DMS153 (cell line): ENCODE results near the gene KCNT2.

Experiments
- DNase-seq: peaks from one replicate; lab custom pipeline; 2025; lab: John Stamatoyannopoulos, UW

Gene KCNT2

DNA sequence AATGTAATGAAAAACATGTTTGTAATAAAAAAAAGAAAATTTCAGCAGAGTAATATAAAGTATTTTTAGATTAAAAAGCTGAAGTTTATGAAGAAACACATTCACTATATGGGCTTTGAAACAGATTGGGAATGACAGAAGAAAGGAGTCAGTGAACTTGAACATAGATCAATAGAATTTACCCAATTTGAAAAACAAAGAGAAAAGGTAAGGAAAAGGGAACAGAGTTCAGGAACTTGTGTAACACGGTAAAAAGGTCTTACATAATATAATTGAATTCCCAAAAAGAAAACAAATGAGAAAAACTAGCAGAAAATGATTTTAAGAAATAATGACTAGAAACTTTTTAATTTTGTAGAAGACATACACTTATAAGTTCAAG lies 206.8 kb downstream of the KCNT2 start:
- no peak for DNase-seq

DNA sequence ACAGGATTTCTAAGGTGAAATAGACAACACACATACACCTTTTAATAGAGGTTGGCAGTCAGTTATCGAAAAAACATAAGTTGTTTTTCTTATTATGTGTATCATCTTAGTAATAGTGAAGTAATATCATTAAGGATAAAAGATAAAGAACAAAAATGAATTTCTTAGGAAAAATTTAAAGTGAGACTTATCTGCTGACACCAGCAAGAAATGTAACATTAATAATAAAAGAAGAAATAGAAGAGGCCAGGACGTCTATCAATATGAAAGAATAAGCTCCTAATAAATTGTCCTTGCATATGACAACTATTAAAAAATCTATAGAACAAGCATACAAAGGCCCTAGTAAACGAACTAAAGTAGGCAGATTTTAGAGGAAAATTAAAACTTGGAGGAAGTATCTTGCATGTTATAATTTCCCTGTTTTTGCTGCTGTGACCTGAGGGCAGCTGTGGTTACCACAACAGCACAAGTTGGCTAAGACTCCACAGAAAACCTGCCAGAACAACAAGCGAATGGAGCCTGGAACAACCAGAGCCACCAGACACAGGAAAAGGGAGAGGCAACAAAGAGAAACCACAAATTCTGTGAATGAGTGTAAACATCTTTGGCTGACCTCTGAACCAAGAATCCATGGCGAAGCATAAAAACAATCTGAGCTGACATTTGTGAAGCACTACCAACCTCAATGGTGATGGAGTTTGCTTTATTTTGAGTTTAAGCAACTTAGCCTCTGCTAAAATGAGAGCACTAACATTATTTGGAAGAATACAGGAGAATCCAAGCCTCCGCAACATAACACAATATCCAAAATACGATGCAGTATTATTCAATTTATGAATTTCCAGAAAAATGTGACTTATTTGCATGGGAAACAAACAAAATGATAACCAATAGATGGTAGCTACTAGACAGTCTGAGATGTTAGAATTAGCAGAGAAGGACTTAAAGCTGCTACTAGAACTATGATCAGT lies 207.5 kb downstream of the KCNT2 start:
- peak; percentile 75 for DNase-seq

DNA sequence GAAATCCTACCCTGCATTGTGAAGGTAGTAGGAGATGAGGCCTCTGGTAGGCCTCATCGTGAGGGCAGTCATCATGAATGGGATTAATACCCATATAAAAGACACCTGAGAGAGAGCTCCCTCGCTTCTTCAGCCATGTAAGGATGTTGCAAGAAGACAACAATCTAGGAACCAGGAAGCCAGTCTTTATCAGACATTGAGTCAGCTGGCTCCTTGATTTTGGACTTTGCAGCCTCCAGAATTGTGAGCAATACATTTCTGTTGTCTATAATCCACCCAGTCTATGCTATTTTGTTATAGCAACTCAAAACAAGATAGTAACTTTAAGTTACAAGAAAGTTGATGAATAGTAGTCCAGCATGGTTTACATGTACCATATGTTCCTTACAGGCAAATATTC lies 208.5 kb downstream of the KCNT2 start:
- DNase-seq, result no peak

DNA sequence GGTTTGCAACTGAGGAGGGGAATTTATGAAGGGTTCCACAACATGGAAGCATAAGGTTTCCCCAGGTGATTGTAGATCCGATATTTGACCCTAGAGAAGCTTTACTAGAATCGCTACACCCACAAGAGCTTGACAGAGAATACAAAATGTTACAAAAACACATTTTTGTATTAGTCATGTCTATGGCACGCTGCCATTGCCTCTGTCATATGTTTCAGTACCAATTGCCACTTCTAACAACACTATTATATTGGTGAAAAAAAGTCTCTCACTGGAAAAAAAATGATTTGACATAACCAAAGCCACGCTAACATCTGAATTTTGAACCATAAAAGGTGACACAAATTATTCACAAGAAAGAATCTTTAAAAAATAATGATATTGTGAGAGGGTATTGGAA lies 214.5 kb downstream of the KCNT2 start:
- no peak for DNase-seq

DNA sequence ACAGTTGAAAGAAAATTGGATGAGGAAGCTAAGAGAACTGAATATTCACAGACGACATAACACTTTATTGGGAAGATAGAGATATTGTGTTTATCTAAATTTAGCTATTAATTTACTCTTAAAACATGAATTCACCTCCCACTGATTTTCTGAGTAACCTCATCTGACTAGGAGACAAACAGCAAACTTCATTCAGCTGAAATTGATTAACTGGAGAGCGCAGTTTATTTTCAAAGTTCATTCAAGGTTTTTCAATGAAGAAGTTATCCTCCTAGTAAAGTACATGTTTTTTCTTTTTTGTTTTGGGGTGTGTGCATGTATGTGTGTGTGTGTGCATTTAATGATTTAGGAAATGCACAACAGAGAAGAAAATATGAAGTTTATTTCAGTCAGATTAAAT lies 215.0 kb downstream of the KCNT2 start:
- DNase-seq, result no peak

DNA sequence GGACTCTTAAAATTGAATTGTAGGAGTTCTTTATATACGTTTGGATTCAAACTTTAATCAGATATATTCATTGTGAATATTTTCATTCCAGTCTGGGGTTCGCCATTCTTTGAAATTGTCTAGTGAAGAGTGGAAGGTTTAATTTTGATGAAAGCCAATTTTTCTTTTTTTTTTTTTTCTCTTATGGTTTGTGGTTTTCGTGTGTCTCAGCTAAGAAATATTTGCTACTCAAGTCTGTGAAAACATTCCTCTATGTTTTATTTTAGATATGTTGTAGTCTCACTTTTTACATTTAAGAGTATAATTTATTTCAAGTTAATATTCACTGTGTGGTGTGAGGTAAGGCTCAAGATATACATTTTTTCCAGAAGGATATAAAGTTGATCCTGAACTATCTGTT lies 220.5 kb downstream of the KCNT2 start:
- no peak for DNase-seq

DNA sequence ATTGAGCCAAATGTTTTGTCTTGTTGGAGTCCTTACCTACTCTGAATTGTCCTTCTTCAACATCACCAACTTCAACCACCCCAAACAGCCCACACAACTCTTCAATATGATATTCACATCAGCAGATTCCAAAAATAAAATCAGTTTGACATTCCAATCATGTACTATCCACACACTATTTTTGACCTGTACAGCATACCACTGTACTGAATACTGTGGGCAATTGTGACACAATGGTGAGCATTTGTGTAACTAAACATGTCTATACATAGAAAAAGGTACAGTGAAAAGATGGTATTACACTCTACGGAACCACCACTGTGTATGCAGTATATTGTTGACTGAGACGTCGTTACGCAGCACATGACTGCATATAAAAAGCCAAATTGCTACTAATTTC lies 223.1 kb downstream of the KCNT2 start:
- DNase-seq, result no peak

DNA sequence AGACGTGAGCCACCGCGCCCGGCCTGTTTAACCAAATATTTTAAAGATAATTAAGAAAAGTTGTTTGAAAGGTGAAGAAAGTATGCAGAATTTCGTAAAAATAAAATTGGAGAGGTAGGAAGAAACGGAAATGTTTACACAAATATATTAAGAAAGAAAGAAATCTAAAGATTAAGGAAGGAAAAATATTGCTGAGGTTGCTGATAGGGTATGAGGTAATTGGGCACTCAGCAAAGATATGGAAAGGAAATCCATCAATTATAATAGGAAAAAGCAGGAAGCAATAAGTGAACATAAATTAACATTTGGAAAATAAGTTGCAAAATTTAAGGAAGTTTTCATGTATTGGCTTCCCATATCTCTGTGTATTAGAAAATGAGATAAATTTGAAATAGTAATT lies 225.9 kb downstream of the KCNT2 start:
- no peak for DNase-seq

DNA sequence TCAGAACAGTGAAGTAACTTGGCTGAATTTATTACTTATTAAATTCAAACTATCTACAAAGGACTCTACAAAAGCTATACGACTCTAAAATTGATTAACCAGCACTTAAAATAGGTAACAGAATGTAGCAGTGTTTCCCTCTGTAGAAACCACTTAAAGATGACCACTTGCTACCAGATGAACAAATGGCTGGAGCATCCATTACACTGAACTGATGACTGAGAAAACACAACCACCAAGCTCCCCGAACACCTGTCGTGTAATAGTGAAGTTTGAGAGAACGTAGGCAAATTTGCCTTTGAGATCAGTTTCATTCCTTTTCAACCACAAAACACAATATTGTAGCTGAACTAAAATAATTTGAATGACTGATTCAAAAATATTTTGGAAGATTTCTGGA lies 226.7 kb downstream of the KCNT2 start:
- DNase-seq, result no peak

DNA sequence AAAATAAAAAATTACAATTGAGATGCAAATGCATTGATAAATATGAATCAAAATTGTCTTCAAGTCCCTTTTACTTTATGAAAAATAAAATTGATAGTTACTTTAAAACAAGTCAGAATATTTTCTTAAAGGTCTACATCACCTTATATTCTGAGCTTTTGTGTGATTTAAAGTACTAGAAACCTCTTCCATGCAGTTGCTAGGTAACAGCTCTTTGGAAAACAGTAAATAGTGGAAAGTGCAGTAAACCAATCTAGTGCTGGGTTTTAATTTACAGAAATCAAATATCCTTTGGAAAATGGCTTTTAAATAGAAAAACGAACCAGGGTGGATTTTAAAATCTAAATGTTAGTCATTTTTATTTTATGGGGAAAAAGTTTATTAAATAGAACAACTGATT lies 227.9 kb downstream of the KCNT2 start:
- peak; percentile 71 for DNase-seq

DNA sequence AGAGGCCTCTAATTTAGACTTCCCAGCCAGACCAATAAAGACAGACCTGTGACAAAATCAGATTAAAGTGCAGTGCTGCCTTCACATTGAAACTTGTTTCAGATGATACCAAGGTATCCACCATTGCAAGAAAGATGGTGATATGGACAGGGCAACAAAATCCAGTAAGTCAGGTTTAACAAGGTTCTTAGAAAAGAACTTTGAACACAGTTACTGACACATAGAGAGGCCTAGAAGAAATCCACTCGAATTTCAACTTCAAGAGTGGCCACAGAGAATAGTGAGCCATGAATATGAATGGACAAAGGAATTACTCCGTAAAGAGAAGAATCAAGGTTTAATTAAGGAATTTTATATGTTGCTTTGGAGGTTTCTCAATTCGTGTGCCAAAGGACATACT lies 230.4 kb downstream of the KCNT2 start:
- no peak for DNase-seq

DNA sequence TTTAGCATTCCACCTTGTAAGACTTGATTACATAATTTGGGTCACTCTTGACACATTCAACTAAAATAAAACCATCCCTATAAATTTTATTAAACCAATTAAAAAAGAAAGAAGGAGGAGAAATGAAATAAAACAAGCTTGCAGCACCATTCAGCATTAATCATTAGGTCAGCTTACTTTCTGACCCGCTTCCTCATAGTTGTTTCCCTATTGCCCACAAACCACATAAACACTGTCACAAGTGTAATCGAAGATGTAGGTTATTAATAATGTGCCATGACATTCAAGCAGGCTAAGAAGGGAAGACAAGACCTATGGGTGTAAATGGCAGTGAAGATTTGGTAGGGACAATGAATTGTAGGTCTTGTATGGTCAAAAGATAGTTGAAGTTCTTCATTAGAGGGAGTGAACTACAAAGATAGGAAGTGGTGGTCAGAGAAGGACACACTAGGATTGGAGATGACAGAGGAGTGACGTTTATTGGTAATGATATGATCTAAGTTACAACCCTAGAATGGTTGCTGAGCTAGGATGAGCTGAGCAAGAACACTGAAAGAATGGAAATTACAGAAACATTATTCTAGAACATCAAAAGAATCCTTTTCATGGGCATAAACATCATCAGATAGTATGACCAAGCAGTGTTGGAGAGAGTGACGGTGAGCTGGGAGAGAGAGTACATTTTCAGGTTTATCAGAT lies 231.5 kb downstream of the KCNT2 start:
- DNase-seq, result no peak

DNA sequence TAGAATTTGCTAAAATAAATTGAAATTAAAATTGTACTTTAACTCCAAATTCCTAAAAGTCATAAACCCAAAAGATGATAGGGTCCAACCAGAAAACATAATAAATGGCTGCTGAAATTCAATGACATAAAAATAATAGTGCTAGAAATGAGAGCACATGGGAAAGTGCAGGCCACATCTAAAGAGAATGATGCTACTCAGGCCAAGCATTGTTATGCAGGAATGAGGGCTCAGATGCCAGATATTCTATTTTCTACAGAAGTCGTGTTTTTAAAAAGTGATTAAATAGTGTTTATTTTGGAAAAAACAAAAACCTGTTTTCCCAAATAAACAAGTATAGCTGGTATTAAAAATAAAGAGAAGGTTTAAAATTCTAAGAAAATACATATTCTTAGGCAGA lies 234.4 kb downstream of the KCNT2 start:
- DNase-seq, result no peak

DNA sequence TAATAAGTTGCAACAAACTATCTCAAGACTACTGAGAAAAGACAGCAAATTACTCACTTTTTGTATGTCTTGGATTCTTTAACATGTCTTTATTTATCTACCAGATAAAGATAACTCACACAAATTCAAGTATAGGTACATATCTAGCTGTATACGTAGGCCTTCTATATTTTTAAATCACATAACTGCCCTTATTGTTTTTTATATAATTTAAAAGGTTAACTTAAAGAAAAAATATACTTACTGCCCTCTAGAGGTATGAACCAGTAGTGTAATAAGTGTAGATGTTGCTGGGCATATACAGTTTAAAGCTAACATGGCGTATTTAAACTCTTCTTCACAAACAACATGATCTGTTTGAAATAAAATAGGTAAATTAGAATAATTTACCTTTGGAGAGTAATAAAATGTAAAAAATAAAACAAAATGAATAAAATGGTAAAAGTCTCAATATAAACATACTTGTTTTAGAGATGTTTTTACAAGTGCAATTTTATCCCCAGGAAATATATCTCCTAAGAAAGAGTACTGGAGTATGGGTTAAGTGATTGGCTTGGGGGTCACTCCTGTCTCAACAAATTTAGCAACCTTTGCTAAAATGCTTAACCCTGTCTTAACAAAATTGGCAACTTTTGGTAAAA lies 235.2 kb downstream of the KCNT2 start:
- no peak for DNase-seq

DNA sequence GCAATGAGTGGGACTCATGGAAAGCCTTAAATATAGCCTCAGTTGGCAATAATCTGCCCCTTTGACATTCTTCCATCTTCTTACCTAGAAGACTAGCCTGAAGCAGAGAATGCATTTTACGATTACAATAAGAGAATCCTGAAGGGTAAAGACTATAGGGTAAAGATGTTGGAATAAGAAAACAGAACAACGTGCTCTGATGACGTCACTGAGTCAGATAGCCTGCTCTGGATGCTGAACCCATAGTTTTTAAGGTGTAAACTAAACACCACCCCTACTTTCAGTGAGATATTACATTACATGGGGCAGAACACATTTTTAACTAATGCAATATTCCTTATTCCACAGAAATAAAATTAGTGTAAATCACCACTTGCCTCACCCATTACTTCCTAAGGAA lies 240.4 kb downstream of the KCNT2 start:
- DNase-seq, result no peak

DNA sequence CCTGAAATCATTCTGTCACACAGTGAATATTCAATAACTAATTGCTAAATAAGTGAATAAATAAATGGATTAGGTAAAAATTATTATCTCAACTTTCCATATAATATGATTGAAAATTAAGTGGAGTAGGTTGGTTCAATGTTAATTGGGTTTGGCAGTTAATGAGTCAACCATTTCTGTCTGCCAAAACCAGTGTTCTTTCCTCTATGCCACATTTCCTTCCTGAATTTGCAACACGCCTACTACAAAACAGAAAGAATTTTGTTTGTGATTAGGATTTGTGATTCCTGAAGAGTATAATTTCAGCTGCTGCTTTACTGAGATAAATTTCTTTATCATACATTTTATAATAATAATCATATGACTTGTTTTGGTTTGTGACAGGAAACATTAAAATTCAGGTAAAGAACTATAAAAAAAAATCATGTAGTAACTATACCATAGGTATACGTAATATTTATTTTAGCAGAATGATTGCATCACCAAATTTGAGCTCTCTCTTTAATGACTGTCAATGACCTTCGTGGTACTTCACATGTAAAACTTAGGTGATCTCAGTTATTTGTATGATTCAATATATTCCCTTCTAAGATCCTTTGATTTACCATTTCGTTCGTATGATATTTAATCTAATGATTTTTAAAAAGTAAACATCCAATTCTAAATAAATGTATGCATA lies 241.3 kb downstream of the KCNT2 start:
- DNase-seq, result no peak

DNA sequence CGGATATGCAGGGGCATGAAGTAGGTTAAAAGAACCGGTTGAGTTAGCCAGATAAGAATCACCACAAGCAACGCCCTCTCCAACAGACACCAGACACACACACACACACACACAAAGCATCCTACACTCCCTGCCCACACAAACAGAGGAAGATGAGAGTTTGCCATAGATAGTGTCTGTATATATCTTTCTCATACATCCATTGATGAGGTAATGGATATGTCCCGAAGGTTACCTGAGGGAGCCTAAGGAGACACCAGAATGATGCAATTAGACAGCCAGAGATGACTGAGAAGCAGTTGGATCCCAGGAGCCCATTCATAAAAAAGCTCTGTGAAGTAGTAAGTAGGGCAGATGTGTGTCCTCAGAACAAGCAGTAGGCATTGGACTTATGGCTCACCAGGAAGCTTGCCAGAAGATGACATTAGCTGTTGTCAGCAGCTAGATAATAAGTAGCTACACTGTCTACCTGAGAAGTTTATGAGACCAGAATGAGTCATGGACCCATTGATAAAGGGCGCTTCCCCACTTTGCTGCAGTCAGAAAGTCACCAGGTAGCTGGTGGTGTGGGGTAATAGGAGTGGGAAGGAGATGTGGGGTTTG lies 247.0 kb downstream of the KCNT2 start:
- DNase-seq, result no peak

DNA sequence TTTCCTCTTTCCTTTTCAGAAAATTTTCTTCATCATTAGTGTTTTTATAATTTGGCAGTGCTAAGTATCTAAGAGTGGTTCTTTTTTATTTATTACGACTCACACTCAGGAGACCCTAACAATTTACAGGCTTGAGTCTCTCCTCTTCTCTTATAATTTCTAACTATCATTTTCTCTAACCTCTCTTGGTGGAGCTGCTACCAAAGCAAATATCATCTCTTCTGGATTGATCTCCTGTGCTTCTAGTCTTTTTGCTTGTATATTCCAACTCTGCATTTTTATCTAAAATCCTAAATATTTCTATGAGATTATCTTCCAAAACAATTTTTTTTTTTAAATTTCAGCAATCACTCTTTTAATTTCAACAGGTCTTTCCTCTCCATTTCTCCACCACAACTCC lies 250.3 kb downstream of the KCNT2 start:
- no peak for DNase-seq

DNA sequence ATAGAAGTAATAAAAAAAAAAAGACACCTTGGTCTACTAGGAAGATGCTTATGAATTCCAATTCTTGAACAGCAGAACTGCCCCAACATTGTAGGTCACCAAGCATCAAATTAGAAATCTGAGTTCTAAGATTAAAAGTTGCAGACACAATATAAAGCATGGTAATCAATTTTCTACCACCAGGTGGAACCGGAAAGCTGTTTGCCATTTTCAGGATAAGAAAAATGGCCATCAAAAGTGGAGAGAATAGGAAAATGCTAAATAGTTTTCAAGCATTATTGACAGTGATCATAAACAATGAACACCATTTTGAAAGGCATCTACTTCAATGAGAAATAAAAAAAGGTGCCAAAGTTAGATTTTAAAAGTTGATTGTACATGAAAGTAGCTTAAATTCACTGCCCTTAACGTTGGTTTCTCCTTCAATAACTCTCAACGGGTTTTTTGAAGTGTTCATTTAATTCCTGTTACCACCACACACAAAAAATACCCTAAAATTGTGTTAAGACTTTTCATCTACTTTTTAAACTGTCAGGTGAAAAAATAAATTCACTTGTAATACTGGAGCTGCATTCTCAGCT lies 252.9 kb downstream of the KCNT2 start:
- peak; percentile 38 for DNase-seq

DNA sequence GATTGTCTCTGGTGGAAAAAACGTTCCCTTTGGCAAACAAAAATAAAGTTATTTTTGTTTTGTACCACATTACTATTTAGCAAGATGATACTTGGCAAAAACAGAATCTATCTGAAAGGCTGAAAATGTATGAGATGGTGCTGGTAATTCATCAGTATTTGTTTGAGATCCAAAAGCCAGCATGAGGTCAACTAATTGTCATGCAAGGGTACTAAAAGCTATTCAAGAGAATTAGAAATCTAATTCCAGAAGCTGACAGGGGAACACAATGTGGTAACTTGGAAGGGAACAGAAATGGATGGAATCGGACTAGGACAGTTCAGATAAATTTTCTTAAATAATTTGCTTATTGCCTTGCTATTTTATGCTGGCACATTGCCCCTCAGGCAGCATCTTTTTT lies 263.8 kb downstream of the KCNT2 start:
- no peak for DNase-seq

DNA sequence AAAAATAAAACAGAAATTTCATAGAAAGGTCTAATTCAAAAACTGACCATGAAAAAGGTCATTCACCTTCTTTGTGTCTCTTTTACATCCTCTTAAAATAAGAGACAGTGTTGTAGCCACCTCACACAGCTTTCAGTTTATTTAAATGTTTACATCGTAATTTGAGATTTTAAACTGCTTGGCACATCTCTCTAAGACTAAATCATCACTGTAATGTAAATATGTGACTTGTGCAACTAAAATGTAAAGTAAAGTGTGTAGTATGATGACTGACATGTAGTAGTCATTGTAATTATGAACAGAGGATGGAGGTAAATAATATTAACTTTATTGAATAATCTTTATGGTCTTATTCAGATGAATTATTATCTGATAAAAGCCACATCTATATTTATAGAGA lies 283.9 kb downstream of the KCNT2 start:
- DNase-seq, result peak; percentile 38

DNA sequence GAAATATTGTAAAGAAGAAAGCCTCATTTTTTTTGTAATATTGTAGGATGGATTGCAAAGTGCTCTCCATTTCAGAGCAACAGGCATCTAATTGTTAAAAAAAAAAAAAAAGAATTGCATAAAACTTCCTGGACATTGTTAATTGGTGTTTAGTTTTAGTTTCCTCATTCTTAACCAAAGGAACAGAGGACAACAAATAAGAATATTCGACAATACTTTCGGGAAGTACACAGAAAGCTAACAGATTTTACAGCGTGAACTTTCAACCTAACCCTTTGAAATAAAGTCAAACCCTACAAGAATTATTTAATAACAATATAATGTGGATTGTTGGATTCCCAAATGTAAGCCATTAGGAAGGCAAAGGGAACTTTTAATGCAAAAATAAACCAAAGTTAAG lies 284.4 kb downstream of the KCNT2 start:
- DNase-seq, result no peak
